WTC11 (cell line): ENCODE measurements around the gene PHF11. TPM values are rescaled to one million over a fixed set of nuclear protein-coding genes. Genes with fewer than 3 reads are reported as not detected.

Experiments used
- ATAC-seq: fragments of 200-7000 bp; cut with Tn5 transposase; 2 replicates; pipeline ENCODE4 v1.10.0; 2021; ENCODE audit warnings: mild to moderate bottlenecking, moderate library complexity
- CTCF ChIA-PET: fragments of 300-600 bp; sonication (Branson Sonifier 250); formaldehyde crosslinking; loops from one replicate; lab custom pipeline; 2021; ENCODE audit warnings: antibody characterized with exemption; lab: Charles Lee
- POLR2A ChIA-PET: fragments of 350-600 bp; sonication (Branson Sonifier 250); formaldehyde crosslinking; loops from one replicate; lab custom pipeline; 2021; ENCODE audit warnings: antibody characterized with exemption; lab: Charles Lee
- DNase-seq: peaks from one replicate; pipeline ENCODE4 v3.0.0; 2021; ENCODE audit warnings: low spot score
- H3K27ac Mint-ChIP-seq: 2 replicates; pipeline ENCODE4 v1.8.0; 2021; ENCODE audit warnings: mixed read lengths
- H3K27me3 Mint-ChIP-seq: 2 replicates; pipeline ENCODE4 v1.8.0; 2021; ENCODE audit warnings: low read depth, mild to moderate bottlenecking, moderate library complexity, mixed read lengths
- H3K36me3 Mint-ChIP-seq: 2 replicates; pipeline ENCODE4 v1.8.0; 2021; ENCODE audit warnings: mixed read lengths
- H3K4me1 Mint-ChIP-seq: 2 replicates; pipeline ENCODE4 v1.8.0; 2022; ENCODE audit warnings: mixed read lengths
- H3K4me3 Mint-ChIP-seq: 2 replicates; pipeline ENCODE4 v1.8.0; 2021; ENCODE audit warnings: mild to moderate bottlenecking, moderate library complexity, mixed read lengths
- H3K9me3 Mint-ChIP-seq: 2 replicates; pipeline ENCODE4 v1.8.0; 2021; ENCODE audit warnings: mixed read lengths
- ATF1 ChIP-seq: sonication (generic); formaldehyde crosslinking; IDR thresholded peaks from 2 replicates; pipeline ENCODE4 v1.8.1; 2023; ENCODE audit warnings: mild to moderate bottlenecking, moderate library complexity, missing genetic modification reagents
- CREM ChIP-seq: sonication (generic); formaldehyde crosslinking; IDR thresholded peaks from 2 replicates; pipeline ENCODE4 v1.8.1; 2022; ENCODE audit warnings: mild to moderate bottlenecking, missing genetic modification reagents, moderate library complexity
- ELF4 ChIP-seq: sonication (generic); formaldehyde crosslinking; IDR thresholded peaks from 2 replicates; pipeline ENCODE4 v1.8.1; 2022; ENCODE audit warnings: low read depth, mild to moderate bottlenecking, moderate library complexity, missing genetic modification reagents
- ETV6 ChIP-seq: sonication (generic); formaldehyde crosslinking; IDR thresholded peaks from 2 replicates; pipeline ENCODE4 v1.8.1; 2022; ENCODE audit warnings: mild to moderate bottlenecking, missing genetic modification reagents
- FOXJ3 ChIP-seq: sonication (generic); formaldehyde crosslinking; IDR thresholded peaks from 2 replicates; pipeline ENCODE4 v1.9.0; 2021; ENCODE audit warnings: missing genetic modification reagents, mild to moderate bottlenecking, borderline replicate concordance
- JAZF1 ChIP-seq: fragments of 250-450 bp; sonication (Bioruptor Pico); IDR thresholded peaks from 2 replicates; pipeline ENCODE4 v1.9.0; 2021; ENCODE audit warnings: moderate library complexity, mild to moderate bottlenecking, inconsistent platforms
- KAT7 ChIP-seq: sonication (generic); formaldehyde crosslinking; IDR thresholded peaks from 2 replicates; pipeline ENCODE4 v1.8.1; 2023; ENCODE audit warnings: missing genetic modification reagents, mild to moderate bottlenecking, borderline replicate concordance
- TEAD4 ChIP-seq: sonication (generic); formaldehyde crosslinking; IDR thresholded peaks from 2 replicates; pipeline ENCODE4 v1.8.0; 2022; ENCODE audit warnings: mild to moderate bottlenecking, missing genetic modification reagents
- total RNA-seq: library from RNA; stranded (reverse); gene quantifications from 3 replicates; pipeline ENCODE4 v1.2.3, GENCODE V29; 2021
- TF ChIP-seq, protein P1 (sequence below): fragments of 250-450 bp; sonication (Bioruptor Pico); IDR thresholded peaks from 2 replicates; pipeline ENCODE4 v1.9.0; 2021; ENCODE audit warnings: mild to moderate bottlenecking
- TF ChIP-seq, protein P2 (sequence below): sonication (generic); formaldehyde crosslinking; IDR thresholded peaks from 2 replicates; pipeline ENCODE4 v1.8.1; 2022; ENCODE audit warnings: low read depth, mild to moderate bottlenecking, moderate library complexity, missing genetic modification reagents, borderline replicate concordance
- TF ChIP-seq, protein P3 (sequence below): sonication (generic); formaldehyde crosslinking; IDR thresholded peaks from 2 replicates; pipeline ENCODE4 v1.8.1; 2022; ENCODE audit warnings: missing genetic modification reagents, borderline replicate concordance
- TF ChIP-seq, protein P4 (sequence below): sonication (generic); formaldehyde crosslinking; IDR thresholded peaks from 2 replicates; pipeline ENCODE4 v1.8.0; 2023; ENCODE audit warnings: missing genetic modification reagents, mild to moderate bottlenecking, borderline replicate concordance

Gene PHF11
- total RNA-seq, 1 experiment from 2014 or later = 9.3 TPM

DNA sequence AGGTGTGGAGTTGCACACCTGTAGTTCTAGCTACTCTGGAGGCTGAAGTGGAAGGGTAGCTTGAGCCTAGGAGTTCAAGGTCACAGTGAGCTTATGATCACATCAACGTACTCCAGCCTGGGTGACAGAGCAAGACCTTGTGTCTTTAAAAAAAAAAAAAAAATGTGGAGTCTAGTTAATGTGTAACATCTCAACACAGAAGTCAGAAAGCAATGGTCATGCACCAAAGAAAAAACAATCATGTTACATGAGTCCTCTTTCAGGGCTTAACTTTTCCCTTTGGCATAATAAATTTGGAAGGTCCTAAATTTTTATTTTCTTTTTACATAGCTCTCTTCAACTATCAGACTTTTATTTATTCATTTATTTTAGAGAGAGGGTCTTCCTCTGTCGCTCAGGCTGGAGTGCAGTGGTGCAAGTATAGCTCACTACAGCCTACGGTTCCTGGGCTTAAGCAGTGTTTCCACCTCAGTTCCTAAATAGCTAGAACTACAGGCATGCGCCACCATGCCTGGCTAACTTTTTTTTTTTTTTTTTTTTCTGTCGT lies 29.4 kb upstream of the PHF11 start (continued):
- TF ChIP-seq, protein P1, sequence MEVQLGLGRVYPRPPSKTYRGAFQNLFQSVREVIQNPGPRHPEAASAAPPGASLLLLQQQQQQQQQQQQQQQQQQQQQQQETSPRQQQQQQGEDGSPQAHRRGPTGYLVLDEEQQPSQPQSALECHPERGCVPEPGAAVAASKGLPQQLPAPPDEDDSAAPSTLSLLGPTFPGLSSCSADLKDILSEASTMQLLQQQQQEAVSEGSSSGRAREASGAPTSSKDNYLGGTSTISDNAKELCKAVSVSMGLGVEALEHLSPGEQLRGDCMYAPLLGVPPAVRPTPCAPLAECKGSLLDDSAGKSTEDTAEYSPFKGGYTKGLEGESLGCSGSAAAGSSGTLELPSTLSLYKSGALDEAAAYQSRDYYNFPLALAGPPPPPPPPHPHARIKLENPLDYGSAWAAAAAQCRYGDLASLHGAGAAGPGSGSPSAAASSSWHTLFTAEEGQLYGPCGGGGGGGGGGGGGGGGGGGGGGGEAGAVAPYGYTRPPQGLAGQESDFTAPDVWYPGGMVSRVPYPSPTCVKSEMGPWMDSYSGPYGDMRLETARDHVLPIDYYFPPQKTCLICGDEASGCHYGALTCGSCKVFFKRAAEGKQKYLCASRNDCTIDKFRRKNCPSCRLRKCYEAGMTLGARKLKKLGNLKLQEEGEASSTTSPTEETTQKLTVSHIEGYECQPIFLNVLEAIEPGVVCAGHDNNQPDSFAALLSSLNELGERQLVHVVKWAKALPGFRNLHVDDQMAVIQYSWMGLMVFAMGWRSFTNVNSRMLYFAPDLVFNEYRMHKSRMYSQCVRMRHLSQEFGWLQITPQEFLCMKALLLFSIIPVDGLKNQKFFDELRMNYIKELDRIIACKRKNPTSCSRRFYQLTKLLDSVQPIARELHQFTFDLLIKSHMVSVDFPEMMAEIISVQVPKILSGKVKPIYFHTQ (CRISPR knock-in tag) = no peak

DNA sequence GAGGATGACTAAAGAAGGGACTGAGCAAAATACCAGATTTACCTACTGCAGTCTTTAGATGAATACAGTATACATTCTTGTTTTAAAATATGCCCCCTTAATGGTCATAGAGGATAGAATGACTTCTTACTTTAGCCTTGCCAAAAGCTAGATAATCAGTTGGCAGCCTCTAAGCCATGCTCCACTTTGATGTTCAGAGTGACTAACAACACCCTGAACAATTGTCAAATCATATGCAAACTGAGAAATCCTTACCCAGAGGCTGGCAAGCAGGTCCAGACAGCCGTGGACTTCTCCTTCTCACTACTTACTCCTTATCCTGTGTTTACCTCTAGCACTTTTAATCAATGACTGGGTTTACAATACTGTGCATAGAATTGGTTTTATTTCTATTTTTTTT lies 23.6 kb upstream of the PHF11 start:
- no peak for ATAC-seq
- no peak for DNase-seq
- TF ChIP-seq CREM (CRISPR knock-in tag) (no peak), JAZF1 (no peak)
- Mint-ChIP-seq H3K27me3 (no peaks in the 10 kb centered on the region), H3K27ac (no peak overlapping the region), H3K9me3 (no peaks in the 10 kb centered on the region), H3K4me1 (no peaks in the 10 kb centered on the region), H3K36me3 (peaks cover 3% of the 10 kb centered on the region; the same call in 1 of the 2 replicates), H3K4me3 (no peak overlapping the region)
- ChIA-PET POLR2A (no interaction called here), CTCF (no interaction called here)

DNA sequence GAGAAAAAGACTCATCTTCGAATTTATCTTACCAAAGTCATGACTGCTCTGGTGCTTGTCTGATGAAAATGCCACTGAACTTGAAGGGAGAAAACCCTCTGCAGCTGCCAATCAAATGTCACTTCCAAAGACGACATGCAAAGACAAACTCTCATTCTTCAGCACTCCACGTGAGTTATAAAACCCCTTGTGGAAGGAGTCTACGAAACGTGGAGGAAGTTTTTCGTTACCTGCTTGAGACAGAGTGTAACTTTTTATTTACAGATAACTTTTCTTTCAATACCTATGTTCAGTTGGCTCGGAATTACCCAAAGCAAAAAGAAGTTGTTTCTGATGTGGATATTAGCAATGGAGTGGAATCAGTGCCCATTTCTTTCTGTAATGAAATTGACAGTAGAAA lies 19.2 kb upstream of the PHF11 start:
- Mint-ChIP-seq H3K27me3 (no peaks in the 10 kb centered on the region), H3K36me3 (no peaks in the 10 kb centered on the region; the same call in 1 of the 2 replicates), H3K4me3 (no peak overlapping the region), H3K4me1 (no peaks in the 10 kb centered on the region), H3K27ac (no peak overlapping the region), H3K9me3 (no peaks in the 10 kb centered on the region)
- ATAC-seq (no peak), DNase-seq (no peak)
- CTCF ChIA-PET = no interaction called here
- POLR2A ChIA-PET = no interaction called here
- TF ChIP-seq, protein P2, sequence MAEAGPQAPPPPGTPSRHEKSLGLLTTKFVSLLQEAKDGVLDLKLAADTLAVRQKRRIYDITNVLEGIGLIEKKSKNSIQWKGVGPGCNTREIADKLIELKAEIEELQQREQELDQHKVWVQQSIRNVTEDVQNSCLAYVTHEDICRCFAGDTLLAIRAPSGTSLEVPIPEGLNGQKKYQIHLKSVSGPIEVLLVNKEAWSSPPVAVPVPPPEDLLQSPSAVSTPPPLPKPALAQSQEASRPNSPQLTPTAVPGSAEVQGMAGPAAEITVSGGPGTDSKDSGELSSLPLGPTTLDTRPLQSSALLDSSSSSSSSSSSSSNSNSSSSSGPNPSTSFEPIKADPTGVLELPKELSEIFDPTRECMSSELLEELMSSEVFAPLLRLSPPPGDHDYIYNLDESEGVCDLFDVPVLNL (CRISPR knock-in tag) = no peak
- TF ChIP-seq FOXJ3 (CRISPR knock-in tag) = no peak
- TF ChIP-seq ATF1 (CRISPR knock-in tag) = no peak
- TF ChIP-seq CREM (CRISPR knock-in tag) = no peak
- TF ChIP-seq TEAD4 (CRISPR knock-in tag) = no peak
- TF ChIP-seq ETV6 = no peak
- TF ChIP-seq KAT7 (CRISPR knock-in tag) = no peak
- no peak for TF ChIP-seq ELF4 (CRISPR knock-in tag)
- TF ChIP-seq, protein P3, sequence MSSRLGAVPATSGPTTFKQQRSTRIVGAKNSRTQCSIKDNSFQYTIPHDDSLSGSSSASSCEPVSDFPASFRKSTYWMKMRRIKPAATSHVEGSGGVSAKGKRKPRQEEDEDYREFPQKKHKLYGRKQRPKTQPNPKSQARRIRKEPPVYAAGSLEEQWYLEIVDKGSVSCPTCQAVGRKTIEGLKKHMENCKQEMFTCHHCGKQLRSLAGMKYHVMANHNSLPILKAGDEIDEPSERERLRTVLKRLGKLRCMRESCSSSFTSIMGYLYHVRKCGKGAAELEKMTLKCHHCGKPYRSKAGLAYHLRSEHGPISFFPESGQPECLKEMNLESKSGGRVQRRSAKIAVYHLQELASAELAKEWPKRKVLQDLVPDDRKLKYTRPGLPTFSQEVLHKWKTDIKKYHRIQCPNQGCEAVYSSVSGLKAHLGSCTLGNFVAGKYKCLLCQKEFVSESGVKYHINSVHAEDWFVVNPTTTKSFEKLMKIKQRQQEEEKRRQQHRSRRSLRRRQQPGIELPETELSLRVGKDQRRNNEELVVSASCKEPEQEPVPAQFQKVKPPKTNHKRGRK (CRISPR knock-in tag) = no peak
- TF ChIP-seq, protein P4, sequence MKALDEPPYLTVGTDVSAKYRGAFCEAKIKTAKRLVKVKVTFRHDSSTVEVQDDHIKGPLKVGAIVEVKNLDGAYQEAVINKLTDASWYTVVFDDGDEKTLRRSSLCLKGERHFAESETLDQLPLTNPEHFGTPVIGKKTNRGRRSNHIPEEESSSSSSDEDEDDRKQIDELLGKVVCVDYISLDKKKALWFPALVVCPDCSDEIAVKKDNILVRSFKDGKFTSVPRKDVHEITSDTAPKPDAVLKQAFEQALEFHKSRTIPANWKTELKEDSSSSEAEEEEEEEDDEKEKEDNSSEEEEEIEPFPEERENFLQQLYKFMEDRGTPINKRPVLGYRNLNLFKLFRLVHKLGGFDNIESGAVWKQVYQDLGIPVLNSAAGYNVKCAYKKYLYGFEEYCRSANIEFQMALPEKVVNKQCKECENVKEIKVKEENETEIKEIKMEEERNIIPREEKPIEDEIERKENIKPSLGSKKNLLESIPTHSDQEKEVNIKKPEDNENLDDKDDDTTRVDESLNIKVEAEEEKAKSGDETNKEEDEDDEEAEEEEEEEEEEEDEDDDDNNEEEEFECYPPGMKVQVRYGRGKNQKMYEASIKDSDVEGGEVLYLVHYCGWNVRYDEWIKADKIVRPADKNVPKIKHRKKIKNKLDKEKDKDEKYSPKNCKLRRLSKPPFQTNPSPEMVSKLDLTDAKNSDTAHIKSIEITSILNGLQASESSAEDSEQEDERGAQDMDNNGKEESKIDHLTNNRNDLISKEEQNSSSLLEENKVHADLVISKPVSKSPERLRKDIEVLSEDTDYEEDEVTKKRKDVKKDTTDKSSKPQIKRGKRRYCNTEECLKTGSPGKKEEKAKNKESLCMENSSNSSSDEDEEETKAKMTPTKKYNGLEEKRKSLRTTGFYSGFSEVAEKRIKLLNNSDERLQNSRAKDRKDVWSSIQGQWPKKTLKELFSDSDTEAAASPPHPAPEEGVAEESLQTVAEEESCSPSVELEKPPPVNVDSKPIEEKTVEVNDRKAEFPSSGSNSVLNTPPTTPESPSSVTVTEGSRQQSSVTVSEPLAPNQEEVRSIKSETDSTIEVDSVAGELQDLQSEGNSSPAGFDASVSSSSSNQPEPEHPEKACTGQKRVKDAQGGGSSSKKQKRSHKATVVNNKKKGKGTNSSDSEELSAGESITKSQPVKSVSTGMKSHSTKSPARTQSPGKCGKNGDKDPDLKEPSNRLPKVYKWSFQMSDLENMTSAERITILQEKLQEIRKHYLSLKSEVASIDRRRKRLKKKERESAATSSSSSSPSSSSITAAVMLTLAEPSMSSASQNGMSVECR (CRISPR knock-in tag) = no peak
